NCI-H2196 treated with DMSO at 0.1 percent for 48 hours (cell line): Measurements from ENCODE around the gene GGPS1.
"Not testable (repeated sequence)": the region's sequence is repeated elsewhere in the genome, so short reads cannot be mapped to it uniquely, and the experiment has no call there.

Experiments used
- DNase-seq: peaks from one replicate; lab custom pipeline; 2025; ENCODE audit not compliant: unreplicated experiment; lab: John Stamatoyannopoulos, UW

Gene GGPS1

DNA sequence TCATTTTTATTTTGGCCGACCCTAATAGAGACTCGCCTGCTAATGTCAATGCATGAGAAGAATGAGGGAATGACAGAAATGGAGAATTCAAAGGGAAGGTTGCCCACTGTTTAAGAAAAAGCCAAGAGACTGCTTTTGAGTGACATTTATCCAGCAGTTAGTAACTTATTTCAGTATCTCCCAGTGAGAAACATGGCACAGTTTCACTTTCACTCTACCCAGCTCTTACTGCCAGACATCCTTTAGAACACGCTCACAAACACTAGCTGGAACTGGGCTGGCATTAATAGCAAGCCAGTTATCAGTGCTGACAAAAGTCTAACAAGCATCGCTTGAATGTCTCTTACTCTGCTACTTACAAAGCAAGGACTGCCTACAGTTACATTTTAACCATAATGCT, 8.5 kb downstream of the GGPS1 start:
- DNase-seq, result no peak

DNA sequence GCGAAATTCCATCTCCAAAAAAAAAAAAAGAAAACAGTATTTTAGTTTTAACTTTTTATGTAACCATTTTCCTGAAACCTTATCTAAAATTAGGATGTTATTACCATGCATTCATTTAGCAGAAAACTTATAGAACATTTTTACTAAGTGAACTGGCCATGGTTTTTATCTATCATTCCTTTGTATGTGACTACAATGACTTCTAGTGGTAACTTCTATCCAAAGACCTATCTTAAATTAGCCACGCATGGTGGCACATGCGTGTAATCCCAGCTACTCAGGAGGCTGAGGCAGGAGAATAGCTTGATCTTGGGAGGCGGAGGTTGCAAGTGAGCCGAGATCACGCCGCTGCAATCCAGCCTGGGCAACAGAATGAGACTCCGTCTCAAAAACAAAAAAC, 11.4 kb downstream of the GGPS1 start:
- DNase-seq, result no peak

DNA sequence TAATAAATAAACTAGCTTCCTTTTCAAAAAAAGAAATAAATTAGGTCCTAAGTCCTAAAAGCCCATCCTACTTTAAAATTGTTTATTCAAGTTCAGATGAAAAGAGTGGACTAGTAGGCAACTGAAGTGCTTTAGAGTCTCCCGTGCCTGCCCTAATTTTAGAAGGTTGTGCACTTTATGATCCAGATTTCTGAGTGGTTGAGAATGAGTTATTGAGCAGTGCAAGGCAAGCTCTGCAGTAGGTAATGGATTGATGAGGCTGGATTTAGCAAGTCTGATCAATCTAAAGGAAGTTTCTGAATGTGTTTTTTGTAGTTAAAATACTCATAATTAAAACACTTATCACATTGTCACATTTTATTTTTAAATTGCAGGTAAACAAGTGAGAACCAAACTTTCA, 13.0 kb downstream of the GGPS1 start:
- DNase-seq, result no peak

DNA sequence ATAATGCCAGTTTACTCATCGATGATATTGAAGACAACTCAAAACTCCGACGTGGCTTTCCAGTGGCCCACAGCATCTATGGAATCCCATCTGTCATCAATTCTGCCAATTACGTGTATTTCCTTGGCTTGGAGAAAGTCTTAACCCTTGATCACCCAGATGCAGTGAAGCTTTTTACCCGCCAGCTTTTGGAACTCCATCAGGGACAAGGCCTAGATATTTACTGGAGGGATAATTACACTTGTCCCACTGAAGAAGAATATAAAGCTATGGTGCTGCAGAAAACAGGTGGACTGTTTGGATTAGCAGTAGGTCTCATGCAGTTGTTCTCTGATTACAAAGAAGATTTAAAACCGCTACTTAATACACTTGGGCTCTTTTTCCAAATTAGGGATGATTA, 13.7 kb downstream of the GGPS1 start:
- no peak for DNase-seq

DNA sequence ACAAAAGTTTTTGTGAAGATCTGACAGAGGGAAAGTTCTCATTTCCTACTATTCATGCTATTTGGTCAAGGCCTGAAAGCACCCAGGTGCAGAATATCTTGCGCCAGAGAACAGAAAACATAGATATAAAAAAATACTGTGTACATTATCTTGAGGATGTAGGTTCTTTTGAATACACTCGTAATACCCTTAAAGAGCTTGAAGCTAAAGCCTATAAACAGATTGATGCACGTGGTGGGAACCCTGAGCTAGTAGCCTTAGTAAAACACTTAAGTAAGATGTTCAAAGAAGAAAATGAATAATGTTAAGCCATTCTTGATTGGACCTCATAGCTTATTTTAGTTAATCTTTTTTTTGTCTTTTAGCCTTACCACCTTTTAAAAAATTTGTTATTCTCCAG, 14.1 kb downstream of the GGPS1 start:
- DNase-seq, result no peak

DNA sequence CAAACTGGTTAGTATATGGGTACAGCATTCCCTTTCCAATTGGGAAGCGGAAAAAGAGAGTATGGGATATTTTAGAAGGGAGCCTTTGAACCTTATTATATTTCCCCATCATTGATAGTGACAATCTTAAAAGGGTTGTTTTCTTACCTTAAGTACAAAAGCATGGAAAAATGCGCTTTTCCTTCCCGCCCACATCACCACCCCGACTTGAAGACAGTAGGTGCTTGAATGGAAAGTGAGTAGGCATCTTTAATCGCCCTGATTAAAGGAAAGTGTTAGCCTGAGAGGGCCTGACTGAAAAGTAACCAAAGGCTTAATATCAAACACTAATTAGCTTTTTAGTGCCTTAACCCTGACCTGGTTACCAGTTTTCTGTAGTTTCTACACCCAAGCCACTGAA, 15.4 kb downstream of the GGPS1 start:
- DNase-seq, result no peak

DNA sequence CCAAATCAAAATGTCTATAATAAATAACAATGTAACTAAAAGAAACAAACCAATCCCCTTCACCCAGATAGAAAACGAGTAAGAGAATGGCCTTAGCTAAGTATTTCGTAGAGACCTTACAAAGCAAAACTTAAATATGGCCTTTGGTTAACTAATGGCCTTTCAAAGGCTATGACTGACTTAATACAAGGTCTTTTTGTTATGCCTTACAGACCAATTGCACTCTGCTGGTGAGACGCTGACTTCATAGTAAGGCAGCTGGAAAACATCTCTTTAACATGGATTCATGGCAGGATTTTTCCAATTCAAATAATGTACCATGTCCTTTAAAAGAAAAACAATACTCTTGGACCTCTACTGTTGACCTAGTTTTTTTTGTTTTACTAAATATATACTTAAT, 23.1 kb downstream of the GGPS1 start:
- no peak for DNase-seq

DNA sequence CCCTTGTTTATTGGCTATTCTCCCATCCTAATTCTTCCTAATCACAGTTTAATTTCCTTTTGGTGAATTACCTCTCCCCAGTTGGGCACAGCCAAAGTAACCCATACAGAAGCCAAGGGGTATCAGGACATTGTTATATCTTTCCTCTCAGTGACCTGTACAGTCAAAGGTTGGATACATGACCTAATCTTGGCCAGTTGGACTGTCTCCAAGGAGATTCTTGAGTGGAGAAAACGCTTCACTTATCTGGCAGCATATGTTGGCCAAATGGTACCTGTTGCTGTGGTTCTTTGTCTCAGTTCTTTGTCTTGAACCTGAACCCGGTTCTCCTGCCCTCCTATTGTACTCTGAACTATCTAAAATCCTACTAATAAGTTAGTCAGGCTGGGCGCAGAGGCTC, 23.5 kb downstream of the GGPS1 start:
- no peak for DNase-seq

DNA sequence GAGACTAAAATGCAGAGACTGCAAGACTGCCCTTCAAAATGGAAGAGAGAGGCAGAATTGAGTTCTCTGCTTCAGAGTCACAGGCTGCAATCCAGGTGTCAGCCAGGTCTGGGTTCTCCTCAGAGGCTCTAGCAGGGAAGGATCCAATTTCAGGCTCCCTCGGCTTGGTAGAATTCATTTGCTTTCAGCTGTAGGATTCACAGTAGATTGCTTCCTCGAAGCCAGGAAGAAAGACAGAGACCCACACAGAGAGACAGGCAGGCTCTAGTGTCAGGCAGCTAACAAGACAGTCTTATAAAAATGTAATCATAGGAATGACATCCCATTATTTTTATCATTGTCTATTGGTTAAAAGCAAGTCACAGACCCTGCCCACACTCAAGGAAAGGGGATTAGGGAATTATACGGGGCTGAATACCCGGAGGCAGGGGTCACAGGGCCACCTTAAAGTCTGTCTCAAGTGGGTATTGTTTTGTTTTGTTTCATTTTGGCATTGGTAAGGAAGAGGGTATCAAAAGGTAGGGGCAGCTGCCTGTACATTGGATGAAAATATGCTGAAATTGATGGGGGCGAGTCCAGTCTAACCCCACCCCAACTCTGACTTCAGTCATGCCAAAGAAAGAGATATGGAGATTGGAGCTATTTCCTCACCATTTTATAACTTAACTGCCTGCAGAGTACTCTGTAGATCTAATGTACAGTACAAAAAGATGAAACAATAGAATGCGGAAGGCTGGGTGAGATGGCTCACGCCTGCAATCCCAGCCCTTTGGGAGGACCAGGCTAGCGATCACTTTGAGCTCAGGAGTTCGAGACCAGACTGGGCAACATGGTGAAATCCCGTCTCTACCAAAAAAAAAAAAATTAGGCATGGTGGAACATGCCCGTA, 29.4 kb downstream of the GGPS1 start:
- no peak for DNase-seq

DNA sequence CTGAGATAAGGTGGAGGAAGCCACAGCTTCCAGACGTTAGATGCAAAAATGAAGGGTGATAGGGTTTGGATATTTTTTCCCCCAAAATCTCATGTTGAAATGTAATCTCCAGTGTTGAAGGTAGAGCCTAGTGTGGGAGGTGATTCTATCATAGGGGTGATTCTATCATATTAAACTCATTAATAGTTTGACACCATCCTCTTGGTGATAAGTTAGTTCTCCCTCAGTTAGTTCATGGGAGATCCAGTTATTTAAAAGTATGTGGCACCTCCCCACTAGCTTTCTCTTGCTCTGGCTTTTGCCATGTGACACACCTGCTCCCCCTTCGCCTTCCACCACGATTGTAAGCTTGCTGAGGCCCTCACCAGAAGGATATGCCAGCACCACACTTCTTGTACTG, 30.5 kb downstream of the GGPS1 start:
- DNase-seq, result no peak

DNA sequence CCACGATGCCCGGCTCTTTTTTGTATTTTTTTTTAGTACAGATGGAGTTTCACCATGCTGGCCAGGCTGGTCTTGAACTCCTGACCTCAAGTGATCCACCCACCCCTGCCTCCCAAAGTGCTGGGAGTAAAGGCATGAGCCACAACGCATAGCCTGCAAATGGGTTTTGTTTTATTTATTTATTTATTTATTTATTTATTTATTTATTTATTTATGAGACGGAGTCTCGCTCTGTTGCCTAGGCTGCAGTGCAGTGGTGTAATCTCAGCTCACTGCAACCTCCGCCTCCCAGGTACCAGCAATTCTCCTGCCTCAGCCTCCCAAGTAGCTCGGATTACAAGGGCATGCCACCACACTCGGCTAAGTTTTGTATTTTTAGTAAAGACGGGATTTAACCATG, 35.8 kb downstream of the GGPS1 start:
- DNase-seq, result not testable (repeated sequence)

DNA sequence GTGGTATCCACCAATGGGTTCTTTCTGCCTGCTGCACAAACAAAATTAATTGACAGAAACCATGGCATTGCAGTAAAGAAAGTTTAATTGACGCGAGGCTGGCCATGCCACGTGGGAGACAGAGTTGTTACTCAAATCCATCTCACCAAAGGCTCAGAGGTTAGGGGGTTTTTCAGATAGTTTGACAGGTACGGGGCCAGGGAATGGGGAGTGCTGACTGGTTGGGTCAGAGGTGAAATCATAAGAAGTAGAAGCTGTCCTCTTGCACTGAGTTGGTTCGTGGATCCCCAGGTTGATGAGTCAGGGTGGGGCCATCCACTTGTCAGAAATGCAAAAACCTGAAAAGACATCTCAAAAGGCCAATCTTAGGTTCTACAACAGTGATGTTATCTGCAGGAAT, 37.9 kb downstream of the GGPS1 start:
- DNase-seq, result no peak

DNA sequence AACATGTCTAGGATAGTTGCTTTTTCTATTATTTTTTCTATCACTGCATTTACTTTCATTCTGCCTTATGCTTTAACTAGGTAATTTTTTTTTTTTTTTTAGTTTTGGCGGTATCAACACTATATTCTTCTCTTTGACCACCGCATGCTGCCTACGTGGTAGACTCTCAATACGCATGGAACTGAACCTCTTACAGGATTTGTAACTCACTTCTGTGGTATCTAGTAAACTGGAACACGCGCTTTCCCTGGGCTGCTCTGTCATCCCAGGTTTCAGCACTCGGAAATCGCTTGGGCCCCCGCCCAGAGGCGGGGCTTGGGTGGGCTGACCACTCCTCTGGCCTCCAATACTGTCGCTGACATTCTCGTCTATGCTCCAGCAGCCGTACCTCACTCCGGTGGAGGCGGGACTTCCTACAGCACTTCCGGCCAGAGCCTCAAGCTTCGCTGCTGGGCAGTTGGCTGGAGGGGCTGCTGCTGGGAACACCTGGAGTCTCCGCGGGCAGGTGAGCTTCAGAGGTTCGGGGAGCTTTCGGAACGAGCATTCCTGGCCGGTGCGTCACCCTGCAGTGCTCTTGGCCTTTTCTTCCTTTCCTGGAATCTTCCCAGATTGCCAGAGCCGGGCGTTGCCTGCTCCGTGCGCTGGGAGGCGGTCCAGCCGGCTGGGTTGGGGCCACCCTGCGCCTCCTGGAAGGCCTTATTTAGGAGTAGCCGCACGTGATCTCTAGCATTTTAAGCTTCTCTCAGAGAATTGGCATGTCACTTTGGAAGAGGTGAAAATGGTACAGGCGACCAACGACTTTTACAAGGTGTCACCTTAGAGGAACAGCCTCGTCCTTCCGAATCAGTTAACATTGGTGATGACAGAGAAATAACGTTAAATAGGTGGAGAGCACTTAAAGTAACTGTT, 38.9 kb downstream of the GGPS1 start, which contains the start of gene TBCE:
Gene TBCE (plus strand): TSS at position 428 of the 909 bp plus-strand sequence. CDS start 12,623 bp downstream, outside the sequence.
- peak; percentile 81 for DNase-seq

DNA sequence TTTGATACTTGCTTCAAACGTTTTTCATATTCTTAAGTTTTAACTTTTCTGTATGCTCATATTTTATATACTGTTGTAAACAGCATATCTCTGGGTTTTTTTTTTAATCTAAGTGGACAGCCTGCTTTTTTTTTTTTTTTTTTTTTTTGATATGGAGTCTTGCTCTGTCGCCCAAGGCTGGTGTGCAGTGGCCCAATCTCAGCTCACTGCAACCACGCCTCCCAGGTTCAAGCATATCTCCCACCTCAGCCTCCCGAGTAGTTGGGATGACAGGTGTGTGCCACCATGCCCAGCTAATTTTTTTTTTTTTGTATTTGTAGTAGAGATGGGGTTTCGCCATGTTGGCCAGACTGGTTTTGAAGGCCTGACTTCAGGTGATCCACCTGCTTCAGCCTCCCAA, 40.1 kb downstream of the GGPS1 start:
- DNase-seq, result no peak

DNA sequence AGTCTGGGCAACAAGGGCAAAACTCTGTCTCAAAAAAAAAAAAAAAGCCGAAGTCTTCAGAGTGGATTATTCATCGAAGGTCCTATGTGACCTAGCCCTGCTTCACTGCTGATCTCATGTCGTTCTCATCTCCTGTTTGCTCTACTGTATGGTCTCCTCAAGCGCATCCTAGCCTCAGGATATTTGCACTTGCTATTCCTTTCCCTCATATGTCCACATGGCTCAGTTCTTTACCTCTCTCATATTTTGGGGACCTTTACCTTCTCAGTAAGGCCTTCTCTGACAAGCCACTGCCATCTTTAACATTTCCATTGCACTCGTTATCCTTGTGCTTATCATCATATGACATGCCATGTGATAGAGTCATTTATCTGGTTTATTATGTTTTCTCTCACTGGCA, 41.4 kb downstream of the GGPS1 start:
- no peak for DNase-seq

DNA sequence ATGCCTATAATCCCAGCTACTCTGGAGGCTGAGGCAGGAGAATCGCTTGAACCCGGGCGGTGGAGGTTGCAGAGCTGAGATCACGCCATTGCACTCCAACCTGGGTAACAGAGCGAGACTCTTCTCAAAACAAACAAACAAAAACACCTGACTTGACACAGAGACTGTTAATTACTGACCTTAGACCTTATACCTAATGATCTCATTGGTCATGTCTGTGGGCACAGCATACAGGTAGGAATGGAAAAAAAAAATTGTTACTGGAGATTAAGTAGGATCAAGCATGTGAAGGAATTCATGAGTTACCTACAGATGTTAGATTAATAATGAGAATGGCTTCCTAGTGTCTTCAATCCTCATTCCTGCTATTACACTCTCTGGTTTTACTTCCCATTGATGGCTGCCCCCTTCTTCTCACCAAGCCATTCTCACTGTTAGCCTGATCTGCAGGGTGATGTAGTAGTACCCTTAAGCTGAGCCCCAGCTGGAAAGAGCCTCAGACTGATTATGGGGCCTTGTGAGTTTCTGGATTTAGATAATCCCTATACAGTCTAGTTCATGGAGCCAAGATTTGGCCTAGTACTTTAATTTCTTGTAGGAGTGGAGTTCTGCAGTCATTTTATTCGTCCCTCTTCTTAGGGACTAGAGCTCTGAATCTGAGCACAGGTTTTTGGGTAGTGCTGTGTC, 47.7 kb downstream of the GGPS1 start:
- DNase-seq, result no peak

DNA sequence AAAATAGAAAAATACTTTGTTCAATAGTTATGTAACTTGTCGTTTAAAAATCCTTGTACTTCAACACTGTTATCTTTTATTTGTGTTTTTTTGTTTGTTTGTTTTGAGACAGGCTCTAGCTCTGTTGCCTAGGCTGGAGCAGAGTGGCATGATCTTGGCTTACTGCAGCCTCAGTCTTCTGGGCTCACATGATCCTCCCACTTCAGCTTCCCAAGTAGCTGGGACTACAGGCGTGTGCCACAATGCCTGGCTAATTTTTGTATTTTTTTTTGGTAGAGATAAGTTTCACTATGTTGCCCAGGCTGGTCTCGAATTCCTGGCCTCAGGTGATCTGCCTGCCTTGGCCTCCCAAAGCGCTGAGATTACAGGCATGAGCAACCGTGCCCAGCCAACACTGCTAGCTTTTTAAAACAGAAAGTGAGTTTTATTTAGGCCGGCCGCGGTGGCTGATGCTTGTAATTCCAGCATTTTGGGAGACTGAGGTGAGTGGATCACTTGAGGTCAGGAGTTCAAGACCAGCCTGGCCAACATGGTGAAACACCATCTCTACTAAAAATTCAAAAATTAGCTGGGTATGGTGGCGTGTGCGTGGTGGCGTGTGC, 49.9 kb downstream of the GGPS1 start:
- DNase-seq, result not testable (repeated sequence)

DNA sequence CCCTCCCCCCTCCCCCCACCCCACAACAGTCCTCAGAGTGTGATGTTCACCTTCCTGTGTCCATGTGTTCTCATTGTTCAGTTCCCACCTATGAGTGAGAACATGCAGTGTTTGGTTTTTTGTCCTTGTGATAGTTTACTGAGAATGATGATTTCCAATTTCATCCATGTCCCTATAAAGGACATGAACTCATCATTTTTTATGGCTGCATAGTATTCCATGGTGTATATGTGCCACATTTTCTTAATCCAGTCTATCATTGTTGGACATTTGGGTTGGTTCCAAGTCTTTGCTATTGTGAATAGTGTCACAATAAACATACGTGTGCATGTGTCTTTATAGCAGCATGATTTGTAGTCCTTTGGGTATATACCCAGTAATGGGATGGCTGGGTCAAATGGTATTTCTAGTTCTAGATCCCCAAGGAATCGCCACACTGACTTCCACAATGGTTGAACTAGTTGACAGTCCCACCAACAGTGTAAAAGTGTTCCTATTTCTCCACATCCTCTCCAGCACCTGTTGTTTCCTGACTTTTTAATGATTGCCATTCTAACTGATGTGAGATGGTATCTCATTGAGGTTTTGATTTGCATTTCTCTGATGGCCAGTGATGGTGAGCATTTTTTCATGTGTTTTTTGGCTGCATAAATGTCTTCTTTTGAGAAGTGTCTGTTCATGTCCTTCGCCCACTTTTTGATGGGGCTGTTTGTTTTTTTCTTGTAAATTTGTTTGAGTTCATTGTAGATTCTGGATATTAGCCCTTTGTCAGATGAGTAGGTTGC, 53.8 kb downstream of the GGPS1 start:
- not testable (repeated sequence) for DNase-seq

DNA sequence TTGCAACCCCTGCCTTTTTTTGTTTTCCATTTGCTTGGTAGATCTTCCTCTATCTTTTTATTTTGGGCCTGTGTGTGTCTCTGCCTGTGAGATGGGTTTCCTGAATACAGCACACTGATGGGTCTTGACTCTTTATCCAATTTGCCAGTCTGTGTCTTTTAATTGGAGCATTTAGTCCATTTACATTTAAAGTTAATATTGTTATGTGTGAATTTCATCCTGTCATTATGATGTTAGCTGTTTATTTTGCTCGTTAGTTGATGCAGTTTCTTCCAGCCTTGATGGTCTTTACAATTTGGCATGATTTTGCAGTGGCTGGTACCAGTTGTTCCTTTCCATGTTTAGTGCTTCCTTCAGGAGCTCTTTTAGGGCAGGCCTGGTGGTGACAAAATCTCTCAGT, 57.3 kb downstream of the GGPS1 start:
- DNase-seq, result not testable (repeated sequence)

DNA sequence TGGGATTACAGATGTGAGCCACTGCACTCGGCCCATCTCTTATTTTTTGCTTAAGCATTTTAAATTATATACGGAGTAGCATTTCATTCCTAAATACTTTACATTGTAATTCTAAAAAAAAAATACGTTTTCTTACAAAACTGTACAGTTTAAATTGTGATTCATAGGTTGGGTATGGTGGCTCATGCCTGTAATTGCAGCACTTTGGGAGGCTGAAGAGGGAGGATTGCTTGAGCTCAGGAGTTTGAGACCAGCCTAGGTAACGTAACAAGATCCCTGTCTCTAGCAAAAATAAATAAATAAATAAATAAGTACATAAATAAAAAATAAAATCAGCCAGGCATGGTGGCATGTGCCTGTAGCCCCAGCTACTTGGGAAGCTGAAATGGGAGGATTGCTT, 63.5 kb downstream of the GGPS1 start:
- DNase-seq, result no peak
